Measurements from ENCODE around the gene STK38. TPM values are rescaled to one million over a fixed set of nuclear protein-coding genes. Genes with fewer than 3 reads are reported as not detected.

The STK38 gene
- total RNA-seq, 2 donors from 2014 or later = 16.1 to 17.6 TPM

GRCh38 chr6:36525346-36525745 lies 21.9 kb downstream of the STK38 start:
- TF ChIP-seq CTCF (IDR thresholded peaks at IDR 0.05) = no peak
- DNase-seq (ENCODE audit: low spot score) = no peak
- H3K9me3 ChIP-seq = no peaks in the 10 kb centered on the region
- no peak overlapping the region for H3K27ac ChIP-seq
- H3K4me3 ChIP-seq = no peak overlapping the region
- peaks cover 47% of the 10 kb centered on the region for H3K36me3 ChIP-seq
- peaks cover 0 to 15% of the 10 kb centered on the region in 2 donors for H3K4me1 ChIP-seq
- H3K27me3 ChIP-seq = no peaks in the 10 kb centered on the region

- Histone ChIP-seq H3K27me3 (no peaks in the 10 kb centered on the region), H3K27ac (no peak overlapping the region), H3K4me1 (peaks cover 0 to 15% of the 10 kb centered on the region in 2 donors), H3K36me3 (peaks cover 52% of the 10 kb centered on the region), H3K9me3 (no peaks in the 10 kb centered on the region), H3K4me3 (no peak overlapping the region)
- no peak for TF ChIP-seq CTCF (IDR thresholded peaks at IDR 0.05)
- DNase-seq (ENCODE audit: low spot score) = no peak
These were observed 22.4 kb downstream of the STK38 start for GRCh38 chr6:36524871-36525270.

GRCh38 chr6:36523936-36524499 lies 23.3 kb downstream of the STK38 start:
- H3K4me3 ChIP-seq = no peak overlapping the region
- H3K9me3 ChIP-seq = no peaks in the 10 kb centered on the region
- H3K27me3 ChIP-seq = no peaks in the 10 kb centered on the region
- peaks cover 60% of the 10 kb centered on the region for H3K36me3 ChIP-seq
- no peak overlapping the region for H3K27ac ChIP-seq
- no peak for TF ChIP-seq CTCF (IDR thresholded peaks at IDR 0.05)
- peaks cover 0 to 15% of the 10 kb centered on the region in 2 donors for H3K4me1 ChIP-seq
- DNase-seq (ENCODE audit: low spot score) = no peak

- no peak overlapping the region for H3K27ac ChIP-seq
- no peak overlapping the region for H3K4me3 ChIP-seq
- peaks cover 65% of the 10 kb centered on the region for H3K36me3 ChIP-seq
- H3K27me3 ChIP-seq = no peaks in the 10 kb centered on the region
- no peak for DNase-seq (ENCODE audit: low spot score)
- H3K4me1 ChIP-seq = peaks cover 0 to 12% of the 10 kb centered on the region in 2 donors
- TF ChIP-seq CTCF (IDR thresholded peaks at IDR 0.05) = no peak
- no peaks in the 10 kb centered on the region for H3K9me3 ChIP-seq
These were observed 23.8 kb downstream of the STK38 start for GRCh38 chr6:36523451-36523850.

GRCh38 chr6:36519352-36519751 lies 27.9 kb downstream of the STK38 start:
- DNase-seq (ENCODE audit: low spot score) = no peak
- H3K27ac ChIP-seq = no peak overlapping the region
- no peaks in the 10 kb centered on the region for H3K9me3 ChIP-seq
- H3K4me1 ChIP-seq = no peaks in the 10 kb centered on the region
- no peaks in the 10 kb centered on the region for H3K27me3 ChIP-seq
- no peak for TF ChIP-seq CTCF (IDR thresholded peaks at IDR 0.05)
- H3K4me3 ChIP-seq = no peak overlapping the region
- H3K36me3 ChIP-seq = peaks cover 59% of the 10 kb centered on the region

GRCh38 chr6:36517408-36517807 lies 29.9 kb downstream of the STK38 start:
- DNase-seq (ENCODE audit: low spot score) = no peak
- H3K4me1 ChIP-seq = no peaks in the 10 kb centered on the region
- H3K27ac ChIP-seq = no peak overlapping the region
- no peaks in the 10 kb centered on the region for H3K9me3 ChIP-seq
- no peak overlapping the region for H3K4me3 ChIP-seq
- H3K27me3 ChIP-seq = no peaks in the 10 kb centered on the region
- TF ChIP-seq CTCF (IDR thresholded peaks at IDR 0.05) = no peak
- H3K36me3 ChIP-seq = peaks cover 57% of the 10 kb centered on the region
